ENCODE results near the gene LHX3.

GRCh38 chr9:136207616-136208015 lies 2.7 kb upstream of the LHX3 start:
- TF ChIP-seq RAD21 (IDR thresholded peaks at IDR 0.05; ENCODE audit: insufficient read depth, low read depth, low read length) (no peak), BACH1 (IDR thresholded peaks at IDR 0.05; ENCODE audit: borderline replicate concordance) (no peak), IRF5 (IDR thresholded peaks at IDR 0.05; ENCODE audit: borderline replicate concordance) (no peak), CTCF (IDR thresholded peaks at IDR 0.05 in 2 of 3, conservative IDR thresholded peaks at IDR 0.05 in 1 of 3; ENCODE audit: control insufficient read depth in 2 of 3, extremely low read depth in 1 of 3, insufficient read depth in 1 of 3, low read depth in 3 of 3, low read length in 3 of 3) (no peak), KDM1A (IDR thresholded peaks at IDR 0.05; ENCODE audit: borderline replicate concordance) (no peak), ZBTB11 (CRISPR knock-in tag; IDR thresholded peaks at IDR 0.05) (no peak), SRF (IDR thresholded peaks at IDR 0.05; ENCODE audit: low read depth in 2 of 2, low read length in 2 of 2) (no peak), EZH2 (IDR thresholded peaks at IDR 0.05; ENCODE audit: borderline replicate concordance, control insufficient read depth, low read depth, low read length) (no peak), ELK1 (IDR thresholded peaks at IDR 0.05; ENCODE audit: low read depth, low read length) (no peak), ZBED1 (IDR thresholded peaks at IDR 0.05; ENCODE audit: borderline replicate concordance) (no peak), POLR2A (IDR thresholded peaks at IDR 0.05; ENCODE audit: low read depth, low read length) (no peak), POLR2AphosphoS5 (IDR thresholded peaks at IDR 0.05; ENCODE audit: low read length) (no peak)

Measured in GM12878 (cell line).